Retinal pigment epithelial cell (primary cell): ENCODE measurements around the gene GMDS.

Experiments
- DNase-seq: peaks from one replicate; pipeline ENCODE4 v3.0.0-alpha.2; 2010; ENCODE audit warnings: low read depth
- H3K4me3 ChIP-seq: 2 replicates; pipeline ENCODE4 v1.5.1; 2011; ENCODE audit warnings: mild to moderate bottlenecking, low read length, control low read depth, moderate library complexity
- TF ChIP-seq, protein P1 (sequence below): conservative IDR thresholded peaks from 2 replicates; pipeline ENCODE4 v1.5.1; 2011; ENCODE audit warnings: low read depth, low read length, control low read depth, inconsistent platforms

The GMDS gene

DNA sequence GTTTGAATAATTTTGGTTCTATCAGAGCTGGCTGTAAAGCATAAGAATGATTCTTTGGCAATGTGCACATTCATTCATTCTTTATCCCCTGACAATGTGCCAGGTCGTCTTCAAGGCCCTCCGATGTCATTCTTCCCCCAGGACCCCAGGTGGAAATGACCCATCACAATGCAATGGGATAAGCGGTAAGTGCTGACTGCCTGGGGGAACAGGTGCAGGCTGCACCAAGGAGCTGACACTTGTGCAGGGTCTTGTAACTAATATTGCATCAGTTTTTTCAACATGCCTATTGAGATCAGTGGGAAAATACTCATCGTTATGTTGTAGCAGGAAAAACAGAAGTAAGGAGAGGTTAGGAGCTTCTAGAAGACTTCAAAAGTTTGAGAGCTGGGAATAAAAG, 530.1 kb downstream of the GMDS start:
- no peak overlapping the region for H3K4me3 ChIP-seq
- TF ChIP-seq, protein P1, sequence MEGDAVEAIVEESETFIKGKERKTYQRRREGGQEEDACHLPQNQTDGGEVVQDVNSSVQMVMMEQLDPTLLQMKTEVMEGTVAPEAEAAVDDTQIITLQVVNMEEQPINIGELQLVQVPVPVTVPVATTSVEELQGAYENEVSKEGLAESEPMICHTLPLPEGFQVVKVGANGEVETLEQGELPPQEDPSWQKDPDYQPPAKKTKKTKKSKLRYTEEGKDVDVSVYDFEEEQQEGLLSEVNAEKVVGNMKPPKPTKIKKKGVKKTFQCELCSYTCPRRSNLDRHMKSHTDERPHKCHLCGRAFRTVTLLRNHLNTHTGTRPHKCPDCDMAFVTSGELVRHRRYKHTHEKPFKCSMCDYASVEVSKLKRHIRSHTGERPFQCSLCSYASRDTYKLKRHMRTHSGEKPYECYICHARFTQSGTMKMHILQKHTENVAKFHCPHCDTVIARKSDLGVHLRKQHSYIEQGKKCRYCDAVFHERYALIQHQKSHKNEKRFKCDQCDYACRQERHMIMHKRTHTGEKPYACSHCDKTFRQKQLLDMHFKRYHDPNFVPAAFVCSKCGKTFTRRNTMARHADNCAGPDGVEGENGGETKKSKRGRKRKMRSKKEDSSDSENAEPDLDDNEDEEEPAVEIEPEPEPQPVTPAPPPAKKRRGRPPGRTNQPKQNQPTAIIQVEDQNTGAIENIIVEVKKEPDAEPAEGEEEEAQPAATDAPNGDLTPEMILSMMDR = no peak
- DNase-seq = no peak

DNA sequence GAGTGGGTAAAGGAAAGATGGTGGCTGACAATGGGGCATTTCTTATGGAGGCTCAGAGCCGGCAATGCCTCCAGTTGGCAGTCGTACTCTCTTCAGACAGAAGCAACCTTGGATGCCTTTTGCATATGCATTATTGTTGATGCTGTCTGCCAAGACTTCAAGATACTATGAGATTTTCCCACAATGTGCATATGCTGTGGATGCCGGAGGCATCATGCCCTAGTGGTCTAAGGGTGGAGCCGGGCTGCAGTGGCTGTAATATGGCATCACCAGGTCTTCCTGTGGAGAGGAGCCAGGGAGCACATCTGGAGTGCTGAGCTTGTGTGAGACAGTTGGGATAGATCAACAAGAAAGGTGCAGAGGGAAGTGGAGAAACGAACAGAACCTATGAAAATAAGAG, 530.8 kb downstream of the GMDS start:
- no peak for DNase-seq
- H3K4me3 ChIP-seq = no peak overlapping the region
- TF ChIP-seq, protein P1 = no peak

DNA sequence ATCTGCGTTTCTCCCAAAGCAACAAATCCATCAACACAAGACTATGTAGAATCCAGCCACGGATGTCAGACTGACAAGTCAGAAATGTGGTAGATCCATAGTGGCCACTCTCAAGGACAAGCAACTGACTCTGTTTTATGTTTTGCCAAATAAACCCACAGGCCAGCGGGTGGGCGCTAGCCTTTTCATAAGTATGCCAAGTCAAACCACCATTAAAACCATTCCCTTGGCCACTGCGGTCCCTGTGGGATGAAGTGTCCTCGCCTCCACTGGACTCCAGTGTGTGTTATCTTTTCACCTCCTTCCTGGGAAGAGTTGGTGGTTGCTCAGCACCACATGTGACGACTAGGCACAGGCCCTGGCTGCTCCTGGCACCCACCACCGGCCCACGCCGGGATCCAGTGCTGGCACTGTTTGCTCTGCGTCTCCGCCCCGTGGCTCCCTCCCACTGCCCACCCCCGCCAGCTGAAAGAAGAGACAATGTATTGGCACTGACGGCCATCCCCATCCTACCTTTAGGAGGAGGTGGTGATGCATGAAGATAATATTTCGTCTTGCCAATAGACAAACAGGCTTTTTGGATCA, 532.3 kb downstream of the GMDS start:
- no peak for DNase-seq
- TF ChIP-seq, protein P1 = no peak
- H3K4me3 ChIP-seq = no peak overlapping the region

DNA sequence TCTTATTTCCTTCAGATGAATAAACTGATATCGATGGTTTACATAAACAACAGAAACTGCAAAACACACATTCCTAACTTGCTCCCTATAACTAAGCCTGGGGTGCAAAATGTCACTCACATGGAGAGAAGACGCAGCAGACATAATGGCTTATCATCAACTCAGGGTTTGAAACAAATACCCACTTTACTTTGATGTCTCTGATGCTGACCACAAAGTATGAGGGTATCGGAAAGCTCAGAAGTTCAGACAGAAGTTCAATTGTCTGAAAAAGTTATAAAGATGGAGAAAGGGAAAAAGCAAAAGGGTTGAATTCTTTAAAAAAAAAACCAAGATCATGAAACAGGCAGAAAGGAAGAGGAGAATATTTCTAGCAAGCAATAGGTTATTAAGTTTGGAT, 533.0 kb downstream of the GMDS start:
- no peak overlapping the region for H3K4me3 ChIP-seq
- DNase-seq = no peak
- TF ChIP-seq, protein P1 = no peak

DNA sequence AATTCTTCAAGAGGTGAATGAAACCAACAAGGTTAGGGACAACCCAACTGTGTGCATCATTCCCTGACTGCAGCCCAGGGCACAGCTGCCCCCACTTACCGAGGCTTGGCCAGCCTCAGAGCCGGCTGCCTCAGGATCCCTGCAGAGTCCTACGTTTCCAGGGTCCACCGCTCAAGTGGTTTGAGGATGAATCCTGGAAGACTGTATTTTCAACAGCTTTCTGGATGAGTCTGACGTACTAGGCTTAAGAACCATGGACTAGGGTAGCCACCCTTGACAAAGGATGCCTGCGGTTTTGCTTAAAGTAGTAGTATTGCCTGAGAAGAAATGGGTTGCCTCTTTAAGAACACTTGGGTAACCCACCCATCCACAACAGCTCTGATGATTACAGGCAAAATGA, 534.3 kb downstream of the GMDS start:
- TF ChIP-seq, protein P1 = no peak
- no peak overlapping the region for H3K4me3 ChIP-seq
- no peak for DNase-seq

DNA sequence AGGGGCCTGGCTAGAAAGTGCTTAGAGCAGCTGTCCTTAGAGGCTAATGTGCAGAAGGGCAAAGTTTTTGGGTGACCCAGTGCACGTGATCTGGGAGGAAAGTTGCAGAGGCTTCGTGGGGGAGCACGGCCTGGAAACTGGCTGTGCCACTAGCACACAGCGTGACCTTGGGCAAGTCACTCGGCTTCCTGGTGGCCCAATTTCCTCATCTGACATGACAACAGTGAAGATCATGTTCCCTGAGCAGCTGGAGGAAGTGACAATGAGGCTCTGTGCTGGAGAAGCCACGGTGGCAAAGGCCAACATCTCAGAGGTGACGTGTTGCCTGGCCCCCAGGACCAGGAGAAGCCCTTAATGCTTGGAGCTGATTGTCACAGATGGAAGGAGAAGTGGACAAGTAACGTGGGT, 536.2 kb downstream of the GMDS start:
- no peak for DNase-seq
- H3K4me3 ChIP-seq = no peak overlapping the region
- TF ChIP-seq, protein P1 = no peak

DNA sequence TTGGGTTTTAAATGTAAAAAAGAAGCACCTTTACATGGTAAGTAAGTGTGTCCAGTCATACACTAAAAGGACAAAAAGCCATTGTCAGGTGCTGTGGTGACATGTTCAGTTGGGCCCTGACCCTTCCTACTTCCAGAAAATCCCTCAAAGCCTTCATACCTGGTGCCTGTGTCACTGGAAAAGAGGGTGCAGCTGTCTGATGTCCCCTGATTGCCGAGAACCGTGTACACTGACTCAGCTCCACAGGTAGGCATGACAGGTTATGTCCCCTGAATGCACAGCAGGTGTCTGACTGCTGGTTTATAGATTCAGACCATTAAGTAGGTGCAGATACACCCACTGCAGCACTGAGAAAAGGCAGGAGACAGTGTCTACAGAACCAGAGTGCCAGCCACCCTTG, 536.6 kb downstream of the GMDS start:
- TF ChIP-seq, protein P1 = no peak
- DNase-seq = no peak
- H3K4me3 ChIP-seq = no peak overlapping the region
